HL-60 (cell line): ENCODE measurements around the gene UST.

Source experiments
- TF ChIP-seq, protein P1 (sequence below): IDR thresholded peaks from one replicate; pipeline ENCODE4 v1.5.1; 2011; ENCODE audit warnings: low read length, control low read depth, inconsistent platforms; ENCODE audit not compliant: insufficient read depth
- TF ChIP-seq, protein P2 (sequence below): IDR thresholded peaks from 2 replicates; pipeline ENCODE4 v1.6.1; 2012; ENCODE audit warnings: low read depth; ENCODE audit not compliant: insufficient replicate concordance

DNA sequence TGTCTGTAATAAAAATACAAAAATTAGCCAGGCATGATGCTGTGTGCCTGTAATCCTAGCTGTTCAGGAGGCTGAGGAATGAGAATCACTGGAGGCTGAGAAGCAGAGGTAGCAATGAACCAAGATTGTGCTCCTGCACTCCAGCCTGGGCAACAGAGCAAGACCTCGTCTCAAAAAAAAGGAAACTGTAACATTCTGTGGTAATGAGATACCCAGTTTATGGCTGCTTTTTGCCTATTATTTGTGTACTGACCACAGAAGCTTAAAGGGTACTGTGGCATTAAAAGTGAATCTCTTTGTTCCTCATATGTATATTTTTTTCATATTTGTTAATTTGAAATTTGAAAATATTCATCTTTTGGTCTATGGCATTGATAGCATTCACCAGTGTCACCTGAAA, 185.4 kb downstream of the UST start:
- TF ChIP-seq, protein P1, sequence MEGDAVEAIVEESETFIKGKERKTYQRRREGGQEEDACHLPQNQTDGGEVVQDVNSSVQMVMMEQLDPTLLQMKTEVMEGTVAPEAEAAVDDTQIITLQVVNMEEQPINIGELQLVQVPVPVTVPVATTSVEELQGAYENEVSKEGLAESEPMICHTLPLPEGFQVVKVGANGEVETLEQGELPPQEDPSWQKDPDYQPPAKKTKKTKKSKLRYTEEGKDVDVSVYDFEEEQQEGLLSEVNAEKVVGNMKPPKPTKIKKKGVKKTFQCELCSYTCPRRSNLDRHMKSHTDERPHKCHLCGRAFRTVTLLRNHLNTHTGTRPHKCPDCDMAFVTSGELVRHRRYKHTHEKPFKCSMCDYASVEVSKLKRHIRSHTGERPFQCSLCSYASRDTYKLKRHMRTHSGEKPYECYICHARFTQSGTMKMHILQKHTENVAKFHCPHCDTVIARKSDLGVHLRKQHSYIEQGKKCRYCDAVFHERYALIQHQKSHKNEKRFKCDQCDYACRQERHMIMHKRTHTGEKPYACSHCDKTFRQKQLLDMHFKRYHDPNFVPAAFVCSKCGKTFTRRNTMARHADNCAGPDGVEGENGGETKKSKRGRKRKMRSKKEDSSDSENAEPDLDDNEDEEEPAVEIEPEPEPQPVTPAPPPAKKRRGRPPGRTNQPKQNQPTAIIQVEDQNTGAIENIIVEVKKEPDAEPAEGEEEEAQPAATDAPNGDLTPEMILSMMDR: no peak
- TF ChIP-seq, protein P2, sequence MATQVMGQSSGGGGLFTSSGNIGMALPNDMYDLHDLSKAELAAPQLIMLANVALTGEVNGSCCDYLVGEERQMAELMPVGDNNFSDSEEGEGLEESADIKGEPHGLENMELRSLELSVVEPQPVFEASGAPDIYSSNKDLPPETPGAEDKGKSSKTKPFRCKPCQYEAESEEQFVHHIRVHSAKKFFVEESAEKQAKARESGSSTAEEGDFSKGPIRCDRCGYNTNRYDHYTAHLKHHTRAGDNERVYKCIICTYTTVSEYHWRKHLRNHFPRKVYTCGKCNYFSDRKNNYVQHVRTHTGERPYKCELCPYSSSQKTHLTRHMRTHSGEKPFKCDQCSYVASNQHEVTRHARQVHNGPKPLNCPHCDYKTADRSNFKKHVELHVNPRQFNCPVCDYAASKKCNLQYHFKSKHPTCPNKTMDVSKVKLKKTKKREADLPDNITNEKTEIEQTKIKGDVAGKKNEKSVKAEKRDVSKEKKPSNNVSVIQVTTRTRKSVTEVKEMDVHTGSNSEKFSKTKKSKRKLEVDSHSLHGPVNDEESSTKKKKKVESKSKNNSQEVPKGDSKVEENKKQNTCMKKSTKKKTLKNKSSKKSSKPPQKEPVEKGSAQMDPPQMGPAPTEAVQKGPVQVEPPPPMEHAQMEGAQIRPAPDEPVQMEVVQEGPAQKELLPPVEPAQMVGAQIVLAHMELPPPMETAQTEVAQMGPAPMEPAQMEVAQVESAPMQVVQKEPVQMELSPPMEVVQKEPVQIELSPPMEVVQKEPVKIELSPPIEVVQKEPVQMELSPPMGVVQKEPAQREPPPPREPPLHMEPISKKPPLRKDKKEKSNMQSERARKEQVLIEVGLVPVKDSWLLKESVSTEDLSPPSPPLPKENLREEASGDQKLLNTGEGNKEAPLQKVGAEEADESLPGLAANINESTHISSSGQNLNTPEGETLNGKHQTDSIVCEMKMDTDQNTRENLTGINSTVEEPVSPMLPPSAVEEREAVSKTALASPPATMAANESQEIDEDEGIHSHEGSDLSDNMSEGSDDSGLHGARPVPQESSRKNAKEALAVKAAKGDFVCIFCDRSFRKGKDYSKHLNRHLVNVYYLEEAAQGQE: no peak
